Mononuclear cell (primary cell): ENCODE results near the gene DAD1. TPM values are rescaled to one million over a fixed set of nuclear protein-coding genes. Genes with fewer than 3 reads are reported as not detected.
"Not testable (repeated sequence)": the region's sequence is repeated elsewhere in the genome, so short reads cannot be mapped to it uniquely, and the experiment has no call there.

Source experiments
- H3K27me3 ChIP-seq: 2 replicates; pipeline ENCODE4 v1.6.0; 2011; ENCODE audit warnings: low read length, control low read depth; ENCODE audit not compliant: insufficient read depth
- H3K4me1 ChIP-seq: 2 replicates; pipeline ENCODE4 v1.5.1; 2011; ENCODE audit warnings: mild to moderate bottlenecking, low read length, control low read depth; ENCODE audit not compliant: insufficient read depth
- H3K4me3 ChIP-seq: 2 replicates; pipeline ENCODE4 v1.5.1; 2011; ENCODE audit warnings: mild to moderate bottlenecking, low read length, moderate library complexity
- H3K9me3 ChIP-seq: 2 replicates; pipeline ENCODE4 v1.5.1; 2011; ENCODE audit warnings: low read depth, mild to moderate bottlenecking, control low read depth, low read length
- total RNA-seq: library from RNA; depleted of rRNA; stranded (reverse); fragments of >200 nt; gene quantifications from one replicate; pipeline ENCODE4 v1.2.3, GENCODE V29; 2012

The DAD1 gene
- total RNA-seq, 1 donor, result 83.6 TPM

- H3K9me3 ChIP-seq, result no peaks in the 10 kb centered on the region
- peak overlapping the region; percentile 64 for H3K4me3 ChIP-seq
- no peaks in the 10 kb centered on the region for H3K27me3 ChIP-seq
- H3K4me1 ChIP-seq, result peaks cover 39% of the 10 kb centered on the region
Observed at GRCh38 chr14:22588526-22589095, 413 bp downstream of the DAD1 start.

- not testable (repeated sequence) for H3K27me3 ChIP-seq, H3K9me3 ChIP-seq
- Histone ChIP-seq H3K4me3 (peak overlapping the region; percentile 64), H3K4me1 (peaks cover 43% of the 10 kb centered on the region)
Observed at GRCh38 chr14:22587677-22588422, 1.2 kb downstream of the DAD1 start.

GRCh38 chr14:22587247-22587646, 1.8 kb downstream of the DAD1 start:
- Histone ChIP-seq H3K4me3 (no peak overlapping the region), H3K27me3 (no peaks in the 10 kb centered on the region), H3K4me1 (peaks cover 43% of the 10 kb centered on the region), H3K9me3 (no peaks in the 10 kb centered on the region)

DNA sequence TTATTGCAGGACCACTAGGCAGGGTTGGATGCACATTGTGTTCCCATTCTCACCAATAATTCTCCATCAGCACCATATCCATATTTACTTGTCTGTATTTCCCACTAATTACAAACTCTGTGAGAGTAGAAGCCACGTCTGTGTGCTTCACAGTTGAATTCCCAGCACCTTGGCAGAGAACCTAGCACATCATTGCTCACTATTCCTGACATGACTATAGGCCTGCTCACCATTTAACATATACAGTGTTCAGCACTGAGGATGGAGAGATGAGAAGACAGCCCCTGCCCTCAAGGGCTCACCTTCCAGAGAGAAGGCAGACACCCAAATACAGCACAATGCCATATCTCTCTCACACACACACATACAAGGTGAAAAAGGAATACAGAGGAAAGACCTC, 5.0 kb downstream of the DAD1 start:
- no peak overlapping the region for H3K4me3 ChIP-seq
- H3K4me1 ChIP-seq, result peaks cover 34% of the 10 kb centered on the region
- no peaks in the 10 kb centered on the region for H3K9me3 ChIP-seq
- no peaks in the 10 kb centered on the region for H3K27me3 ChIP-seq

- peaks cover 14% of the 10 kb centered on the region for H3K4me1 ChIP-seq
- no peak overlapping the region for H3K4me3 ChIP-seq
- no peaks in the 10 kb centered on the region for H3K27me3 ChIP-seq
- no peaks in the 10 kb centered on the region for H3K9me3 ChIP-seq
Observed at GRCh38 chr14:22580625-22581024, 8.4 kb downstream of the DAD1 start.

DNA sequence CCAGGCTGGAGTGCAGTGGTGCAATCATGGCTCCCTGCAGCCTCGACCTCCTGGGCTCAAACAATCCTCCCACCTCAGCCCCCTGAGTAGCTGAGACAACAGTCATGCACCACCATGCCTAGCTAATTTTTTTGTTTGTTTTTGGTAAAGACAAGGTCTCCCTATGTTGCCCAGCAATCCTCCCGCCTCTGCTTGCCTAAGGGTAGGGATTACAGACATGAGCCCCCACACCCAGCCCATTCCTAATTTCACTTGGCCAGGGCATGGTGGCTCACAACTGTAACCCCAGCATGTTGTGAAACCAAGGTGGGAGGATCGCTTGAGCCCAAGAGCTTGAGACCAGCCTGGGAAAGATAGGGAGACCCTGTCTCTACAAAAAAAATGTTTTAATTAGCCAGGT, 9.1 kb downstream of the DAD1 start:
- H3K4me1 ChIP-seq, result peaks cover 14% of the 10 kb centered on the region
- no peaks in the 10 kb centered on the region for H3K9me3 ChIP-seq
- no peak overlapping the region for H3K4me3 ChIP-seq
- H3K27me3 ChIP-seq, result no peaks in the 10 kb centered on the region

DNA sequence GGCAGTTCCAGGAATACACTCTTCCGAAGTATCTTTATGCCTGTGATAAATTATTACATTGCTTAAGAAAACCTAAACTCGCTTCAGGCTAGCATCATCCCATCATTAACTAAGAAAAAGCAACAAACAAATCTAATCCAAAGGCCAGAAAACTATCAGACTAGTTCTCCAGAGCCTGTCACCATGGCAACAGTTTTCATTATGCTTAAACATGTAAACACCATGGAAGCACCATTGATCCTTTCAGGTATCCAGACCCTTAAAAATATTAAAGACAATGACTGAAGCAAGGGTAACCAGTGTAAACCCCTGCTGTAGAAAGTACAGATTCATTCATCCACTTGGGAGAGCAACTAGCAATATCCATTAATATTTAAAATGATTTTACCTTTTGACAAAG, 9.8 kb downstream of the DAD1 start:
- no peaks in the 10 kb centered on the region for H3K9me3 ChIP-seq
- H3K4me3 ChIP-seq, result no peak overlapping the region
- H3K4me1 ChIP-seq, result peaks cover 10% of the 10 kb centered on the region
- H3K27me3 ChIP-seq, result no peaks in the 10 kb centered on the region

DNA sequence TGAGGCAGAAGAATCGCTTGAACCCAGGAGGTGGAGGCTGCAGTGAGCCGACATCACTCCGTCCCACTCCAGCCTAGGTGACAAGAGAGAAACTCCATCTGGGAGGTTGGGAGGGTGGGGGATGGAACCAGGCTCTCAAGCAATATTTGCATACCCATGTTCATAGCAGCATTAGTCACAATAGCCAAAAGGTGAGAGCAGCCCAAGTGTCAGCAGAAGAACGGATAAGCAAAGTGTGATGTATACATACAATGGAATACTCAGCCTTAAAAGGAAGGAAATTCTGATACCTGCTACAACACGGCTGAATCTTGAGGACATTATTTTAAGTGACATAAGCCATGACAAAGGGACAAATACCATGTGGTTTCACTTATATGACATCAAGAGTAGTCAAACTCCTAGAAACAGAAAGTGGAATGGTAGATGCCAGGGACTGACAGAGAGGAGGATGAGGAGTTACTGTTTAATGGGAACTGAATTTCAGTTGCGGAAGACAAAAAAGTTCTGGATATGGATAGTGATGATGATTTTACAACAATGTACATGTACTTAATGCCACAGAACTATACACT, 11.6 kb downstream of the DAD1 start:
- no peaks in the 10 kb centered on the region for H3K27me3 ChIP-seq
- H3K9me3 ChIP-seq, result no peaks in the 10 kb centered on the region
- no peaks in the 10 kb centered on the region for H3K4me1 ChIP-seq
- H3K4me3 ChIP-seq, result no peak overlapping the region

DNA sequence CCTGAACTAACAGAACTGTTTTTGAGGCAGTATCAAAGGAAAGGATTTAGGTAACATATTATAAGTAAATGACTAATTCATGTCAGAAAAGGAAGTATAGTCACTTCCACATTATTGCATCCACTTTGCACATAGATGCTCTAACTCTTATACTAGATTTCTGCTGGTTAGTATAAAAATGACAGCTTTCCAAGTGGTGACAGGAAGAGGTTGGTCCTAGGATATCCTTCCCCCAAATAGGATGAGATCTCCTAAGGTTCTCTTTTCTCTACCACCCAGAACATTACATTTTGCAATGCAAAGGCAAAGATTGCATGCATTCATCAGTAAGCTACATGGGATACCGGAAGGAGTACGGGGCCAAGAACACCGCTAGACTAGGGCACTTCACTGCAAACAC, 15.2 kb downstream of the DAD1 start:
- Histone ChIP-seq H3K4me3 (no peak overlapping the region), H3K27me3 (no peaks in the 10 kb centered on the region), H3K4me1 (peaks cover 21% of the 10 kb centered on the region), H3K9me3 (no peaks in the 10 kb centered on the region)

GRCh38 chr14:22572562-22573058, 16.4 kb downstream of the DAD1 start:
- H3K27me3 ChIP-seq, result no peaks in the 10 kb centered on the region
- peaks cover 32% of the 10 kb centered on the region for H3K4me1 ChIP-seq
- H3K4me3 ChIP-seq, result no peak overlapping the region
- H3K9me3 ChIP-seq, result no peaks in the 10 kb centered on the region

DNA sequence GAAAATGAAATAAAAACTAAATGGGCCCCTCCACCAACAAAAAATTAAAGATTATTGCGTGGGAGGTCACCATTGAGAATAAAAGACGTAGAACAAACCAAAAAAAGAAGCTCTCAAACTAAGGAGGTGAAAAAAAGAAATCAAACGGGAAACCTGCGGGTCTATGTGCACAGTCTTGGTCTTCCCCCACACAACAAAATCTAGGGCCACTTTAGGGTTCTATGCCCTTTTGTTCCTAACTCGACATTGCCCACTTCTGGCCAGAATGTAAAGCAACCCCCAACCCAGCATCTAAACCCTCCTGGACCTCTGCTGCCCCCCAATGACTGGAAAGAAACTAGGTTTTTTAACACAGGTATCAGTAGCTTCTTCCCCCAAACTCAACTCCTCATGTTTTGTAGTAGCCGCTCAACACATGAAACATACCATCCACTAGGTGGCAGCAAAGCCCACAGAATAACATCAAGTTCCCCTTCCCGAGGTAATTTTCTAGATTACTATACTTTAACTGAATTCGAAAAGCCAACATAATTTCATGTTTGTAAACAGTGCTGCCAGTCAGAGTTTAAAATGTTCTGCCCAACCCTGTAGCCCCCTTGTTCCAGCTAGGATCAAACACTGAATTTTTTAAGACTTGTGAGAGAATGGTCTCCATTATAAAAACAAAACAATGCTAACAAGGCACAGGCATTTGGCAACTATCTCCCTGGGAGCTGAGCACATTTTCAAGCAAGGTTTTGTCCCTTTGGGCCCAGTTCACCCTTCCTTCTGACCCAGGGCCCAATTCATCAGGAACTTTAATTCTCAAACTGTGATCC, 18.7 kb downstream of the DAD1 start:
- H3K27me3 ChIP-seq, result no peaks in the 10 kb centered on the region
- no peaks in the 10 kb centered on the region for H3K9me3 ChIP-seq
- H3K4me1 ChIP-seq, result peaks cover 52% of the 10 kb centered on the region
- peak overlapping the region; percentile 23 for H3K4me3 ChIP-seq

DNA sequence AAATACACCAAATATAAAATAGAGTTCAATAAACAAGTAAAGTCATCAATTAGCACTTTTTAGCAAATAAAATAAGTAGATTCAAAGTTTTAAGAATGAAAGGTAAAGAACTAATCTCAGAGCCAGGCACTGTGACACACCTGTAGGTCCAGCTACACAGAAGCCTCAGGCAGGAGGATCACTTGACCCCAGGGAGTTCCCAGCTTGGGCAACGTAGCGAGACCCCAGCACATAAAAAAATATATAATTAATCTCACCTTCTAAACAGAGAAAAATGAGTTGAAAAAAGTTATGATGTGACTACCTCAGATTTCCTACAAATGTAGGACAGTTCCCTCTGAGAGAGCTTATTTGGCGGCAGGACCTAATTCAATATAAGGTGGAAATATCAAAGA, 19.3 kb downstream of the DAD1 start:
- peaks cover 58% of the 10 kb centered on the region for H3K4me1 ChIP-seq
- H3K4me3 ChIP-seq, result peak overlapping the region; percentile 23

GRCh38 chr14:22569106-22569736, 19.8 kb downstream of the DAD1 start:
- no peaks in the 10 kb centered on the region for H3K27me3 ChIP-seq
- peaks cover 63% of the 10 kb centered on the region for H3K4me1 ChIP-seq
- H3K4me3 ChIP-seq, result no peak overlapping the region
- H3K9me3 ChIP-seq, result no peaks in the 10 kb centered on the region

More for the DNA sequence above, 19.3 kb downstream of the DAD1 start:
- Histone ChIP-seq H3K9me3 (no peaks in the 10 kb centered on the region), H3K27me3 (no peaks in the 10 kb centered on the region)

DNA sequence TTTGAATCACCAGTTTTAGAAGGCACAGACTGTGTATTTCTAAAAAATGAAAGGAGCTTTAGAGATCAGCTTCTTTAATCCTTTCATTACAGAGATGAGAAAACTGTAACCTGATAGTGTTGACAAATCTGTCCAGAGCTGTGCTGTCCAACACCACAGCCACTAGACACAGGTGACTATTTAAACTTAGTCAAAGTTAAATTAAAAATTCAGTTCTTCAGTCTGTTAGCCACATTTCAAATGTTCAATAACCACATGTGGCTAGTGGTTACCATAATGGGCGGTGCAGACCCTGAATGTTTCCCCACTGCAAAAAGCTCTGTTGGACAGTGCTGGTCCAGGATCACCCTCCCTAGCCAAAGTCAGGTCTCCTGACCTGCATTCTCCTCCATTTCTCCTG, 21.6 kb downstream of the DAD1 start:
- Histone ChIP-seq H3K4me1 (peaks cover 81% of the 10 kb centered on the region), H3K9me3 (no peaks in the 10 kb centered on the region), H3K27me3 (no peaks in the 10 kb centered on the region), H3K4me3 (no peak overlapping the region)

GRCh38 chr14:22566845-22567244, 22.2 kb downstream of the DAD1 start:
- no peaks in the 10 kb centered on the region for H3K27me3 ChIP-seq
- H3K4me3 ChIP-seq, result no peak overlapping the region
- no peaks in the 10 kb centered on the region for H3K9me3 ChIP-seq
- H3K4me1 ChIP-seq, result peaks cover 87% of the 10 kb centered on the region
